HG03575 (cell line): ENCODE results near the gene GOLT1A.

ENCODE experiments used
- ATAC-seq: cut with Tn5 transposase; IDR thresholded peaks from one replicate; pipeline ENCODE4 v1.9.1; 2021; ENCODE audit not compliant: unreplicated experiment, insufficient number of reproducible peaks, low FRiP score; ENCODE audit errors: extremely low read depth

The GOLT1A gene

DNA sequence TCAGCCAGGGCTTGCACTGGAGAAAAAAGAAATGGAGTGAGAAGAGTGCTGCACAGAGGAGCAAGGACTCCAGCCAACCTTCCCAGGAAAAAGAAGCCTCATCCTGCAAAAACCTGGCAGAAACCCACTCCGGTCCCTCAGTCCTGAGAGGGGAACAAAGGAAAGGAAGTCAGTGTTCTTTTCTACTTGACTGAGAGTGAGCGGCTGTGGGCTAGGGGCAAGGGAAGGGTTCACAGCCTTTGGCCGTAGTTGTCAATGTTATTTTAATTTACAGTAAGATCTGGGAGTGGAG lies 8.9 kb upstream of the GOLT1A start:
- ATAC-seq: no peak

DNA sequence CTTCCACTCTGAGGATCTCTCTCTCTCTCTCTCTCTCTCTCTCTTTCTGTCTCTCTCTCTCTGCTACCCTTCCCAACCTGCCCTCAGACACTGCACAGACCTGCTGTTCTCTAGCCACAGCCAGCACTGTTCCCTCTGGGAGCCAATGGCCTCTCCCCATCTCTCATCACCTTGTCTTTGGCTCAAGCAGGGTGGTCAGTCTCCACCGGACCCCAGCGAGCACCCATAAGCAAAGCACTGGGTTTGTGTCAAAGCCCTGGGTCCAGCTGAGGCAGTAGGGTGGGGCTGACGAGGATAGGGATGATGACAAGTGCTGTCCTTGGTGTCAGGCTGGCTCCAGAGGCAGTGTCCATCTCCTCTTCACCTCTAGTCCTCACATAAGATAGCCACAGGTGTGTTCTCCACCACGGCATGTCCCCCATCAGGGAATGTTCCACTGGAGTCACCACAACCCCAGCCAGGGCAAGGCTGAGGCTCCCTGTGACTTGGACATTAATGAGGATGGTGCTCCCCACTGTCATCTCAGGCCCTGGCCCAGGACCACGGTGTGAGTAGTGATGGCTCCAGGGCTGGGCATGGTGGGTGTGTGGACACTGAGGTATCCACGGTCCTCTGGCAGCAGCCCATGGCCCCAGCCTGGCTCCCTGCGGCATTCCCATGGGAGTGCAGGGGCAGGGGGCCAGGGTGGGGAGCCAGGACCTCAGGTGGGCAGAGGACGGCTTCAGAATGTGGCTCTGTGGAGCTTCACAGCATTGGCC lies 8.4 kb upstream of the GOLT1A start:
- ATAC-seq: no peak

DNA sequence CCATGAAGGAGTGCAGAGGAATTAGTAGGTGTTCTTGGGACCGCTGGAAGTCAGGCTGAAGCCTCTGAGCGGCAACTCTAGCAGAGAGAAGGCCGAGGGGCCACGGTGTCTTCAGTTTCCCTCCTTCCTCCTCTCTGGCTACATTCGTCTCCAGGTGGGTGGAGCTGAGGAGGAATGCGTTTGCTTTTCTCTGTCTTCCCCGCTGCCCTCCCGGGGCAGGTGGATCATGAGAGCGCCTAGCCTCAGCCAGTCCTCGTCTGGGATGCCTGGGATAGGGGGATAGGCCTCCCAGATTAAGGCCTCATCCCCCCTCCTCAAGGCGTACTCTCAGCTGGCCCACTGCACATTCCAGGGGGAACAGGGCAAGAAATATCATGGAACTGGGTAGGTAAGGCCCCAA lies 7.5 kb upstream of the GOLT1A start:
- no peak for ATAC-seq

DNA sequence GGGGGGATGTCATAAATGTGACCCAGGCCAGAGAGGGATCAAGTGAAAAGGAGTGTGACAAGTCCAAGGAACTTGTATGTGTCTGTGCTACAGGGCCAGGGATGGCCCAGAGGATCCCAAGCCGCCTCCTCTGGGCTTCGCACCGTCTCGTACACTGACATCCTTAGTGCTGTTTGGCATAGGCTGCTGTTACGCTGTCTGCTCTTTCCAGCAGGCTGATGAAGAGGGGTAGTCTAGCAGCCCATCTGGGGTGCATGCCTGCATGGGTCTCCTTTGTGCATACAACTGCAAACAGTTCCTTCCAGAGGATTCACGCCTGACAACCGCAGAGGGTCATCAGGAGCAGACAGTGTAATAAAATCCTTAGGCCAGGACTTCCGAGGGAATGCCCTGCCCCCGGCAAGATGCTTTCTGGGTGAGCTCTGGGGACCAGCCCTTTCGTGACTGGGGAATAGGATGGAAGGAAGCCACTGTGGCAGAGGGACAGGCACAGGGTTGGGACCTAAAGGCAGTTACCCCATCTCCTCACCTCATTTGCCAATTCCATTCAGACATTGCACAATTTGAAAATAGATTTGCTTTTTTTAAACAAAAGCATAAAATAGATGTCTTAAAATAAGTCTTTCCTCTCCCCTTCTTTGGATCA lies 6.3 kb upstream of the GOLT1A start:
- no peak for ATAC-seq

DNA sequence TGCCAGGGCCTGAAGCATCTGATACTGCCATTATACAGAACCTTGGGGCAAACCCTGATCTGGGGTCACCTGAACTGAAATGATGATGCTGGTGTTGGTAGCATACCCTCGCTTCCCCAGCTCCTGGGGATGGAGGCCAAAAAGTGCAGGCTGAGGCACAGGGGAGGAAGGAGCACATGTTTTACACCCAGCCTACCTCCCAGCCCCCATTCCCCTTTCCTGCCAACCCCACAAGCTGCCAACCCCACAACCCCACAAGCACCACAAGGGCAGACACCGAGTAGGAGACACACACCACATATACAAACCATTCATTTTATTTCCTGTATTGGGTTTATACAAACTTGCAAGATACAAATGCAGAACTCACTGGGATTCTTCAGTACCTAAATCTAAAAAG lies 4.8 kb upstream of the GOLT1A start:
- ATAC-seq: no peak

DNA sequence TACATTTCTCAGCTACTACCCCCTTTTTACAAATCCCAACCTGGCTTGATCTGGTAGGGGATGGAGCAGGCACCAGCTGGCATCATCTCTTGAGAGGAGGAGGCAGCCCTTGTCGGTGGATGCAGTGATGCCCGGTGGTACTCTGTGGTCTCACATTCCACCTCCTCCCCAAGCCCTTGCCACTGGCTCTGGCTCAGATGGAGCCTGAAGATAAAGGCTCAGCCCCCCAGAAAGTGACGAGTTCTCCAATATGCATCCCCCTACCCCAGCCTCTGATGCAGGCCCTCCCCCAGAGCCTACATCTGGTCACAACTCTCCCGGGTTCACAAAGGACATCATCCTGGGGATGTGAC lies 3.8 kb upstream of the GOLT1A start:
- ATAC-seq: no peak

DNA sequence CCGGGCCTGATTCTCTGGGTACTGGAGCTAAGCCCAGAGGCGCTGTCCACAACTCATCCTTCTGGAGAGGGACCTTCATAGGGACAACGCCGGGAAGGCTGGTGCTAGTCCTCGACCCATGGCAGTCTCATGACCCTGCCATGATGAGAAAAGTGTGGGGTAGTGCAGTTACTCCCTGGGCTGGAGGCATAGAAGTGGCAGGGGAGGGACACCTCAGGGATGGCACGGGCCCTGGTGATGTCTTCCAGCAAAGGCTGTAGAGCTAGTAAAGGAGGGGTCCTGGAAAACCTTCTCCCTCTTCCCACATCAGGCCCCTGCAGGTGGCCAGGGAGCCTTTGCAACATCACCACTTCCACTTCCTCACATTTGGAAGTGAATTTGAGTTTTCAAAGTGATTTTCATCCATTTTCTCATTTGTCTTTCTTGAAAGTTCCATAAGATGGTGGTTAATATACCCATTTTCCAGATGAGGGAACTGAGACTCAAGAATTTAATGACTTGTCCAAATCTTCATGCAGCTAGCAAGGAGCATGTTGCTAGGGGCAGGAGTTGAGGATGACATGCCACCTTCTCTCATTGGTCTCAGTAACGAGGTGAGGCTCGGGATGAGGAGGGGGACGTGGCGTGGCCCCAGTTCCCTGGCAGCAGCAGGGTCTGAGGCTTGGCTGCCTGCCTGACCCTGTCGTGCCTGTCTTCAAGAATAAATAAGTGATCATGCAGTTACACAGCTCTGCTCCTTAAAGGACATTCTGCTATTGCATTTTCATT lies 3.3 kb upstream of the GOLT1A start:
- no peak for ATAC-seq

DNA sequence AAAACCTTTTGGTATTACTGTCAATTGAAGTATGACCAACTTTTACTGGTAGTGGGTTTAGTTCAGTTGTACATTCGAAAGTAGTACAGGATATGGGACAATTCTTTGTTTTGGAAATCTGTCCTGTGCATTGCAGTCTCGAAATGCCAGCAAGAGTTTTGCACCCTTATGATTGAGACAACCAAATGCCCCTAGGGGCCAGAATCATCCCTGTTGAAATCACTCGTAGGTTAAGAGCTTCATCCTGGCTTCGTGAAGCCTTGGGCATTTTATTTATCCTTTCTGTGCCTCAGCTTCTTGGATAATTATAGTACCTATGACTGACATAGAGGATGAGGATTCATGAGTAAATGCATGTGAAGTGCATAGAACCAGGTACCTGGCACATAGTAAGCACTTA lies 2.4 kb upstream of the GOLT1A start:
- ATAC-seq: no peak

DNA sequence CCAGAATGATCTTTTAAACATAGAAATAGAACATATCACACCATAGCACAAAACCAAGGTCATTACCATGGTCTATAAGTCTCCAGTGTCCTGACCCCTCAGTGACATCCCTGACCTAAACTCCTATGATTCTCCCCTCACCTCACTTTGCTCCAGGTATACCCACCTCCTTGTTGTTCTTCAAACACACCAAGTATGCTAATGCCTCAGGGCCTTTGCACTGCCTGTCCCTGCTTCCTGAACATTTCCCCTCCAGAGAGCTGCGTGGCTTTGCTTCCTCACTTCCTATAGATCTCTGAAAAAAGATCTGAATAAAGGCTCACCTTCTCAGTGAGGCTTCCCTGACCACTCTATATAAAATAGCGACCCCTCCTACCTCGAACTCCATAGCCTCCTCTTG lies 1.1 kb downstream of the GOLT1A start:
- no peak for ATAC-seq

DNA sequence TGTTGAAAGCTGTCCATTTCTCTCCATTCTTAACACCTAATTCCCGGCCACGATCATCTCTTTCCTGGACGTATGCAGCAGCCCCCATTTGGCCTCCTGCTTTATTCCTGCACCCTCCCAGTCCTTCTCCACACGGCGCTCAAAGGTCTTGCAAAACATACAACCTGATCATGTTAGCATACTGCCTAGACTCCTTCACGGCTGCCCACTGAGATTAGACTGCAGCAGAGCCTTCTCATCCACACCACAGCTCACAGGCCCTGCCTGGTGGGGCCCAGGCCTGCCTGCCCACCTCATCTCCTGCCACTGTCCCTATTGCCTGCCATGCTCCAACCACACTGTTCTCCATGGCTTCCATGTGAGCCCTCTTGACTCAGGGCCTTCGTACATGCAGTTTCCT lies 2.7 kb downstream of the GOLT1A start:
- no peak for ATAC-seq

DNA sequence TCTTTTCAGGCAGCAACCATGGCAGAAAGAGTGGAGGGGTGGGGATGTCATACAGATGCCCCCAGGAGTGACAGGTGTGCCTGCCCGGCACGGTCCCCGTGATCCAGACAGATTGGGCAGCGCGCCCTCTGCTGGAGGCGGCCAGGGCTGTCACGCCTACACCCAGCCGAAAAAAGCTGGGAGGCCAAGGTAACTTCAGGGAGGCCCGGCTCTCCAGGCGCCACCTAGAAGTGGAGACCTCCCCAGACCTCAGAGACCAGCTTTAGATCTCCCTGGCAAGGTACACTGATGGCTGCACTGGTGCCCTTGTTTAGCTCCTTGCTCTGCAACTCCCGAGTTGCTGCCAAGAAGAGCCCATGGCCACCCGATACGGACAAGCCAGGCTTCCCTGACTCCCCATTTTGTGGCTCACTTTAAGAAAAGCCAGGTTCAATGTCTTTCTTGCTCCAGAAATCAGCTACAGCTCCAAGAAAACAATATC lies 6.6 kb downstream of the GOLT1A start:
- no peak for ATAC-seq

DNA sequence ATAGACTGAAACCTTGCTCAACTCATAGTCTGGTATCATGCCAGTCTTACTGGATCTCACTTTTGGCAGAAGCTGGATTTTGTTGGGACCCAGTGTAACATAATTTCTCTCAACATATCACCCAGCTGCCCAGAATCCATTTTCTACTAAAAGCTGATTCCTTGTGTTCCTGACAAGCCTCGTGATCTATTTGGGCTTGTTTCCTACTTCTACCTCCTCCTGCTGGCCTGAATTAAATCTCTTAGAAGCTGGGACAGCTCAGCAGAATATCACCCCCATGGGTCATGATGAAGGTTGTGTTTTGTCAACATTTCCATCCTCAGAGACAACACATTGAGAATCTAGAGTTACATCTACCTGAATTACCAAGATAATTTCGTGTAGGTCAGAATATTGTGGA lies 7.7 kb downstream of the GOLT1A start:
- ATAC-seq: no peak

DNA sequence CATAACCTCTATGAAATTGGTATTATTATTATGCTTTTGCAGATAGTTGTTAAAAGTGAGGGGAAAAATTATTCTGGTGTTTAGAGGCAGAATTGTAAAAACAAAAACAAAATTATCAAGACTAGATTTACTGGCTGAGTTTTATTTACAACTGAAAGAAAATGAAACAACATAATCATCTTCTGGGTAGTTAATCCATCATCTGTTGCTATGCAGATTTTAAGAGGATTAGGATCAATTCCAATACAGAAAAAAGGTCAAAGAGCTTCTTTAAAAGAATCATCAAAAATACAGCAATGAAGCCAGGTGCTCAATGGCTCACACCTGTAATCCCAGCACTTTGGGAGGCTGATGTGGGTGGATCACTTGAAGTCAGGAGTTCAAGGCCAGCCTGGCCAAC lies 8.3 kb downstream of the GOLT1A start:
- no peak for ATAC-seq

DNA sequence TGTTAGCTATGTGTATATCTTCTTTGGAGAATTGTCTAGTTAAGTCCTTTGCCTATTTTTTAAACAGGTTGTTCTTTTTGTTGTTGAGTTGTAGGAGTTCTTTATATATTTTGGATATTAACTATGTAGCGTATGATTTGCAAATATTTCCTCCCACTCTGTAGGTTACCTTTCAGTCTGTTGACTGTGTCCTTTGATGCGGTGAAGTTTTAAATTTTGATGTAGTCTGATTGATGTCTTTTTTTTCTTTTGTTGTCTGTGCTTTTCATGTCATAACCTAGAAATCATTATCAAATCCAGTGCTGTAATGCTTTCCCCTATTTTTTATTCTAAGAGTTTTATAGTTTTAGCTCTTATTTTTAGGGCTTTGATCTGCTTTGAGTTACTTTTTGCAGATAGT lies 8.8 kb downstream of the GOLT1A start:
- ATAC-seq: no peak

DNA sequence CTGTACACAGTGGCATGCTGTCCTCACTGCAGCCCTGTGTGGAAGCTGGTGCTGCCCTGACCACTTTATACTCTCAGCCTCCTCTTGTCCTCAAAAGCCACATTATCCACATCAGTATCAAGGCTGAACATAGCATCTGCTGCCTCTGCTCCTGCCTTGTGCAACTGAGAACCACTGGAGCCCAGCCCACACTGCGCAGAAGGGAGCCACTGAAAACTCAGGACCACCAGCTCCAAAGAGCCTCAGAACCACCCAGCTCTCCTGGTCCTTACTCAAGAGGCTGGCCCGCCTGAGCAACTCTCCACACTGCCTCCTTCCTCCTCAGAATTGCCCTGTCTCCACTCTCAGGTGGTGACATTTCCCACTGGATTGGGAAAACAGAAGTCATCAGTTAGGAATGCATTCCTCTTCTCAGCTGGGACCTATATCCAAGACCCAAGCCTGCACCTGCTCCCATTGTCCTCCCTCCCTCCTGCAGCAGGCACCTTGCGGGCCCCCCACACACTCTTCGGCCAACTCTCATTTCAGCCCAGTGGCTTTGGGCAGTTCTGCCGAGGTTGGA lies 10.5 kb downstream of the GOLT1A start:
- ATAC-seq: no peak

DNA sequence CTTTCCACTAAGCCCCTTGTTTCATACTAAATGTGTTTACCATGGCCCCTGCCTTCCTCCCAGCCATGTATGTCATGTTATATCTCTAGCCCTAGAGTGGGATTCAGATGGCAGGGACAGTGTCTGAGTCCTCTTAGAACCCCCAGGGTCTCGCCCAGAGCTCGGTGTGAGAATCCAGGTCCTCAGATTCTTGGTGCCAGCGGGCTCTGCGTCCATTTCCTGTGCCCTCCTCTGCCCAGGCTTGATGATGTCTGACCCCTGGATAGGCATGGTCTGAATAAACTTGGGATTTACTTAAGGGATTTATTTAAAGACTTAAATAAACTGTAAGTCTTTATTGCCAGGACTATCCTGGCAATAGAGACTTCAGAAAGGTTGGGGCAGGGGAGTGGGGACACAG lies 11.3 kb downstream of the GOLT1A start:
- ATAC-seq: no peak

DNA sequence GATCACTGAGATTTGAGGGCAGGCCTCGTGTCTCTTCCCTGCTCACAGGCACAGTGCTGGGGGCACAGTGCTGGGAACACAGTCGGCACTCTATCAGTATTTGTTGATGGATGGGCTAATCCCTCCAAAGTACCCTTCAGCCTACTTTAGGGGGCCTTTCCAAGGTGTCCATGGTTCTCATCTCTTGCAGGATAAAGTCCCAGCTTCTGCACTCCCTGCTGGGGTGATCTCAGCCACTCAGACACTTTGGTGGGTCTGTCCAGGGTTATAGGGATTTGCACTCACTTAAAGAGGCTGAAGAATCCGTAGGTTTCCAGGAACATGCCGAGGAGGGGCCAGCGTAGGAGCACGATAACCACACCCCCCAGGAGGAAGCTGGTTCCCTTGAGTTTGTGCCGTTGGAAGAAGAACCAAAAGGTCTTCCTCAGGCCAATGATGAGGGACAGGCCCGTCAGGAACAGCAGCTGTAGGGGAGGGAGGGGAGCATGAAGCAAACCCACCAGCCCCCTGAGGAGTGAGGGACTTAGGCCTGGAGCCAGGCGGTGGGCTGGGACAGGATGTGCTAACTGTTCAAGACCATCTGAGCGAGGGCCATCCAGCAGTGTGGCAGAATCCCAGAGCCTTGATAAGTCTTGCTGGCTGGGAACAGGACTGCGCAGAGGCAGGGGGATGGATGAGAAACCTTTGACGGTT lies 12.3 kb downstream of the GOLT1A start:
- no peak for ATAC-seq

DNA sequence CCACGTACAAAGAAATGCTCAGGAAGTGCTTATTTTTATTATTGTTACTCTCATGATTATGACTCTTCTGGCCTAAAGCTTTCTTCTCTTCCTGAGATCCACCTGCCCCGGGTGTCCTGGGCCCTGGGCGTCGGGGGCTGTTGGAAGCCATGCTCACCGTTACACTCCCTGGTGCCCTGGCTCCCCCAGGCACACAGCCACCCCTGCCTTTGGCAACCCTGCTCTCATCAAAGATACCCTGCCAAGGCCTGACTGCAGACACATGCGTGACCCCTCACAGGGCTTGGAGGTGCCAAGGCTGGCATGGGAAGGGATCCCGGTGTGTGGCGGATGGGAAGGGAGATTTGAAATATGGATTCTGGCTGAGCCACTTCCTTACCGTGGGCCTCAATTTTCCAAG lies 14.2 kb downstream of the GOLT1A start:
- no peak for ATAC-seq
